NCI-H2196 treated with DMSO at 0.1 percent for 48 hours (cell line): ENCODE data around the gene ADGRA3.
A peak's percentile ranks its signal among the peaks of the same experiment; 100 is the strongest.

Experiments
- DNase-seq: peaks from one replicate; lab custom pipeline; 2025; ENCODE audit not compliant: unreplicated experiment; lab: John Stamatoyannopoulos, UW

ADGRA3 gene

GRCh38 chr4:22515888-22516541, at the start of gene ADGRA3:
Gene ADGRA3, minus strand, starts transcription at chr4:22516066. Its CDS starts 282 bp downstream, at chr4:22515784.
- peak; percentile 56 for DNase-seq

- no peak for DNase-seq
Observed at GRCh38 chr4:22556495-22556894, 40.6 kb upstream of the ADGRA3 start.

DNA sequence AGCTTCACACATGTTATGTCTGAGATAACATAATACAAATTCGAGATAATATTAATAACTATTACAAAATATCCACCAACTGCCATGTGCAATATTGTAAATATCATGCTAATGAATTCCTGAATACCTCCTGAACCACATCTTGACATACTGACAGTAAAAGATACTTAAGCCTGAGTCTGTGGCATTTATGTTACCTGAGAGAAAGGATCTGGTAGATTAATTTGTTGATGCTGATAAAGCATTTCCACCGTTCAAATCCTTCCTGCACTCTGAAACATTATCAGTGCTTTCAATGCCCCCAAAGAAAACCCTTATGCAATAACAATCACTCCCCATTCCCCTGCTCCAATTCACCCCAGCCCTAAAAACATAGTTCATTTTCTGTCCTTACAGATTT, 38.8 kb upstream of the ADGRA3 start:
- no peak for DNase-seq

DNA sequence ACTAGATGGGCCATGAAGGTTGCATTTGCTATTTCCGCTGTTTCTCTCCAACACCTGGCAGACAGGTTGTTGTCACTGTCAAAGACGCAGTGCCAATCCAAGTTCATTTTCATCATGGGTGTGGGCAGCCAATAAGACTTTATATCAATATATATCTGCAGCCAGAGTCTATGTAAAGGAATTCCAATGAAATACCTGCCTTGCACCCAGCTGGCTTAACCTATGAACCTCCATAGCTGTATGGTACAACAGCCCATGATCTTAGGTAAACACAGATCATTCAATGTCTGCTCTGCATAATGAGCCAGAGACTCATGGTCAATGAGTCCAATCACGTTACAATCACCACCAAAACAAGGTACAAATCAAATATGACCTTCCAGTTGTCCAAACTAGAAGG, 37.7 kb upstream of the ADGRA3 start:
- no peak for DNase-seq

GRCh38 chr4:22552812-22553211, 36.9 kb upstream of the ADGRA3 start:
- DNase-seq = no peak

DNA sequence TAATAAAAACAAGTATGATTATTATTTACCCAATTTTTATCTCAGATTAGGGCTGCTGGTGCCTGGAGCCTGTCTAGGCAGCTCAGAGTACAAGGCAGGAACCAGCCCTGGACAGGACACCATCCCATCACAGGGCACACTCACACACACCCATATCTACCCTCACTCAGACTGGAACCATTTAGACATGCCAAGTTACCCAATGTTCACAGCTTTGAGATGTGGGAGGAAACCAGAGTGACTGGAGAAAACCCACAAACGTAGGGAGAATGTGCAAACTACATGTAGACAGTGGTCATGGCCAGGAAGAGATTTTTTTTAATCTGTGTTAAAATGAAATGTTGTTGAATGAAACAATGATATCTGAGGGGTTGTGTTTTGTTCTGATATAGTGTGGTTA, 35.7 kb upstream of the ADGRA3 start:
- DNase-seq = no peak

DNA sequence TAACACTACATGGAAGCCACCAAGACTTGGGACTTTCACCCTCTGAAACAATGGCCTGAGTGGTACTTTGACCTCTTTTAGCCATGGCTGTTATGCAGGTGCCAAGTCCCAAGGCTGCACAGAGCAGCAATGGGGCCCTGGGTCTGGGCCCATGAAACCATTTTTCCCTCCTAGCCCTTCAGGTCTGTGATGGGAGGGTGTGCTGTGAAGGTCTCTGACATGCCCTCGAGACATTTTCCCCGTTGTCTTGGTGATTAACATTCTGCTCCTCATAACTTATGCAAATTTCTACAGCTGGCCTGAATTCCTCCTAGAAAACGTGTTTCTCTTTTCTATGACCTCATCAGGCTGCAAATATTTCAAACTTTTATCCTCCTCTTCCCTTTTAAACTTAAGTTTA, 30.4 kb upstream of the ADGRA3 start:
- no peak for DNase-seq

DNA sequence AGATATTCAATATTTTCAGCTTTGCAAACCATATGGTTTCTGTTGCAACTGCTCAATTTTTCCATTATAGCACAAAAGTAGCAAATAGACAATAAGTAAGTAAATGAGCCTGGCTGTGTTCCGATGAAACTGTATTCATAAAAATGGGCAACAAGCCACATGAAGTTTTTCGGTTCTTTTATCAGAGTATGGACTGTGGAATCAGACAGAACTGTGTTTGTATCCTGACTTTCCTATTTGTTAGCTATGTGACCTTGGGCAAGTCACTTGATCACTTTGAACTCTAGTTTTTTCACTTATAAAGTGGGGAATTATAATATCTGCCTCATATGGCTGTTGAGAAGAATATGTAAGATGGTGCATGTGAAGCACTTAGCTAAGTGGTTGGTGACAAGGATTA, 23.4 kb upstream of the ADGRA3 start:
- DNase-seq = no peak

DNA sequence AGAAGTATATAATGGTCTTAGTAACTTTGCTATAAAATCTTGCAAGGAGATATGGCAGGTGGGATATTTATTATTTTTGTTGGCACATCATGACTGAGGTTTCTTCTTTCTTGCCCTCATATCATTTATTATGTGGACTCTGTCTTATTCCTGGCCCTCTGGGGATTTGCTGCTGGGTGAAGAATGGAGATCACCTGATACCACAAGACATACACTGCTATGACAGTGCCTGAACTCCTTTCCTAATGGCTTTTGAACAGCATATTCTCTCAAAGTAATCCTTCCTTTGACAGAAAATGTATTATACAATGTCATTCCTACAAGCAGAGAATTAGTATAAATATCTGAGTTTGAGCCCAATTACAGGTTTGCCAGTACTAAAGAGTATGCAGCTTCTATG, 22.0 kb upstream of the ADGRA3 start:
- no peak for DNase-seq

DNA sequence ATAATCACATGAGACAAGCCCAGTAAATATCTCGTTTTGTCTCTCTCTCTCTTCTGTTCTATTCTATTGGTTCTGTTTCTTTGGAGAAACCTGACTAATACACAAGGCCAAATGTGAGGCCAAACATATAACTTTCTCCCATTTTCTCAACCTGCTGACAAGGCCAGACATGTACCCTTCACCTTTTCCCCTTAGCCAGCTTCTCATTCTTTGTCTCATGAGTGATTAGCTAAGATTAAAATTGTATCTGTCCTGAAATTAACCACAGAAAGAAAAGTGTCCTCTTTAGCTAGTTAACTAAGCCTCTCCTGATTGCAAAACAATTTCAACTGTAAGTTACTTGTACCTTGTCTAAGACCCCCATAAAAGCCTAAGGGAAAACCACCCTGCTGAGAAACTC, 18.5 kb upstream of the ADGRA3 start:
- no peak for DNase-seq

- no peak for DNase-seq
Observed at GRCh38 chr4:22532896-22533295, 17.0 kb upstream of the ADGRA3 start.

GRCh38 chr4:22532117-22532516, 16.3 kb upstream of the ADGRA3 start:
- no peak for DNase-seq

DNA sequence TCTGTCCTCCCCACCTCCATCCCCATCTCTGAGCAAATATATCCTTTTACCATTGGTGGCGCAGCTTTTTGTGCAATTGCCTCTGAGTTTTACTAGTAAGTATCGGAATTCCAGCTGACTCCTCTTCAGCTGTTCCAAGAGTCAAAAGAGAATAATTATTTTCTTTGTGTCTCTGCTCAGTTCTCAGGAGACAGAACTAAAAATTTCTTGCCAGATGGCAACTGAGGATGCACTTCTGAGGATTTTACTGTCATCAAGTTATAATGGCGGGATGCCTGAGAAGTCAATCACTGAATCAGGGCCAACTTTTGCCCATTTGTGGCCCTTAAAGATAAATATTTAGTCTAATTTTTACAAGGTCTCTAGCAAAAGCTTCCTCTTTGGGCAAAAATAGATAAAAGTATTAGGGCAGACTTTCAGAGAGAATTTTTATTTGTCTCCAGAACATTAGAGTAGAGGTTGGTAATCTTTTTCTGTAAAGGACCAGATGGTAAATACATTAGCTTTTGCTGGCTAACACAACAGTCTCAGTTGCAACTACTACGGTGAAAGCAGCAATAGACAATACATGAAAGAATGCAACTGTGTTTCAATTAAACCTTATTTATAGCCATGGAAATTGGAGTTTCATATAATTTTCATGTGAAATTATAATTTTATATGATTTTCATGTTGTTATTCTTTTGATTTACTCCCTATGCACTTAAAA, 15.6 kb upstream of the ADGRA3 start:
- DNase-seq = no peak

DNA sequence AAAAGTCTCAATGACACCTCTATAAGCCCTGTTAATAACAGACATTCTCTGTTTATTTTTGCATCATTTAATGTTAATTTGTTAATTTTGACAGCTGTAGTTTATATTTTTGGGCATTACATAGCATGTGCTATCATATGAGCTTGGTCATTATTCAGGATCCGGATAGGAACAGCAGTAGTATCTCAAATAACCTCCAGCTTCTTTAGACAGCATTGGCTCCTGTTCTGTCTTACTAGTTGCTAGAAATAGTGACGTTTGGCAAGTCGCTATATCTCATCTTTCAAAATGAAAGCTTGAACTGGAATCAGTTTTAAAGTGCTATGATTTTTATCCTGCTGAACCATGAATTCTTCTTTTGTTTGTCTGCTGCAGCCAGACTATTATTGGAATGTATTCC, 9.0 kb upstream of the ADGRA3 start:
- DNase-seq = no peak

DNA sequence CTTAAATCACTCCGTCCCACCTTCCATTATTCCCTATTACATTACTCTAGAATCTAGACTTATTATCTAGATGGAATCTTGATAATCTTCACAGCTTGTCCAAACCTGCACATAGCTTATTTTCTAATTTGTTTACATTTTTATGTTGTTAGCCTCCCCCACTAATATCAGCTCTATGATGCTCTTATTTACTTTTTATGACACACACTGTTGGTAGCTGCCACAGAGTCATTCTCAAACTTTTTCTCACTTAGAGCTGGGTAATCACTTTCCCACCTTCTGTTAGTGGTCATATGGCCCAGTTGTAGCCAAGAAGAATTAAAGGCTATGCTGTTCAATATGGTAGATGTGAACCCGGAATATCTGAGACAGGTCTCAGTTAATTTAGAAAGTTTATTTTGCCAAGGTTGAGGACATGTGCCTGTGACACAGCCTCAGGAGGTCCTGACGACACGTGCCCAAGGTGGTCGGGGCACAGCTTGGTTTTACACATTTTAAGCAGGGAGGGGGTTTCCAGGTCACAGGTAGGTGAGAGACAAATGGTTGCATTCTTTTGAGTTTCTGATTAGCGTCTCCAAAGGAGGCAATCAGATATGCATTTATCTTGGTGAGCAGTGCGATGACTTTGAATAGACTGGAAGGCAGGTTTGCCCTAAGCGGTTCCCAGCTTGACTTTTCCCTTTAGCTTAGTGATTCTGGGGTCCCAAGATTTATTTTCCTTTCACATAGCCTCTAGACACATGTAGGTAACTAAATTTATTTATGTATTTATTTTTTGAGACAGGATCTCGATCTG, 7.0 kb upstream of the ADGRA3 start:
- DNase-seq = no peak

DNA sequence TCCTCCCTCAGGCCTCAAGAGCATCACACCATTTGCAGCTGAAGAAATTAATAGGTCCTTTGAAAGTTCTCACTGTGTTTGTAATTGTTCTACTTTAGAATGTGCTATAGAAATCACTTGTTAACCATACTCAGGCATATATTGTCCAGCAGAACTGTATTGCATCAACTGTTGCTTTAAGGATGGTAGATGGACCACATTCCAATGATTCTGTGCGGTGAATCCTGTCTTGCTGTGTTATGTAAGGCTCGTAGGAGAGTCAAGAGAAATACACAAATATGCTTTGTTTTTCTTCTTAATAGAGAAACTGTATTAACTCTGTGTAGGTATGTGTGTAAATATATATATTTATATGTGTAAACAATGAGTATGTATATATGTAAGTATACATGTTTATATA, 6.3 kb upstream of the ADGRA3 start:
- no peak for DNase-seq

DNA sequence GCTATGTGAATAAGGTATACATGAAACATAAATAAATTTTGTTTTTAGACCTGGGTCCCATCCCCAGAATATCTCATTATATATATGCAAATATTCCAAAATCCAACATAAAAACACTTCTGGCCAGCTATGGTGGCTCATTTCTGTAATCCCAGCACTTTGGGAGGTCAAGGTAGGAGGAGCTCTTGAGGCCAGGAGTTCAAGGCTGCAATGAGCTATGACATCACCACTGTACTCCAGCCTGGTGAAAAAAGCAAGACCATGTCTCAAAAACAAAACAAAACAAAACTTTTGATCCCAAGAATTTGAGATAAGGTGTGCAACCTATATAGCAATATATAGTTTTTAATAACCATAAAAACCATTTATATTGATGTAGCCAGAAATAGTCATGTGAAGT, 5.4 kb upstream of the ADGRA3 start:
- no peak for DNase-seq

DNA sequence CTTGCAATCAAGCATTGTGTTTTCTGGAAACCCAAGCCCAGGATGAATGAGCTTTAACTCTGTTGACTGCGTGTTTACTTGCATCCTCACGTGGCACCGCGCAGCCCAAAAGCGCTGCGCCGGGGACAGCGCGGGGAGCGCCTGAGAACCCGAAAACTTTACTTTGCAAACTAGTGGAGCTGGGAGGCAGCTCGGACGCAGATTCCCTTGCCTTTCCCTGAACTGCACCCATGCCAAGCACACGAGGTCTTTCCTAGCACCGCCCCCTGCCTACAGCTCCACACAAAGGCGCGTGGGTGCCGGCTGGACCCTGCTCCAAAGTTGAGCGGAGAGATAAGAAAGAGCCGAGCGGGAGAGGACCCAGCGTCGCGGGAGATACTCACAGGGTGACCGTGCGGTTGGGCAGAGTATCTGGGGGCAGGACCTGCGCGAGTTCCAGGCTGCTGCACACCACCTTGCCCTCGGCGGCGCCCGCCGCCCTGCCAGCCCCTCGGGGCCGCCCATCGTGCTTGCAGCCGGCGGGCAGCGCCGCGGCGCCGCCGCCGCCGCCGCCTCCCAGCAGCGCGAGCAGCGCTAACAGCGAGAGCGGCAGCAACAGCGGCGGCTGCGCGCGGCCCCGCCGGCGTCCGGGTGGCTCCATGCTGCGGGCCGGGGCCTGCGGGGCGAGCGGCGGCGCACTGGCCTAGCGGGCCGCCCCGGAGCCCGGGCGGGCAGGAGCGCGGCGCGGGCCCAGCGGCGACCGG, 550 bp downstream of the ADGRA3 start:
- peak; percentile 20 for DNase-seq

DNA sequence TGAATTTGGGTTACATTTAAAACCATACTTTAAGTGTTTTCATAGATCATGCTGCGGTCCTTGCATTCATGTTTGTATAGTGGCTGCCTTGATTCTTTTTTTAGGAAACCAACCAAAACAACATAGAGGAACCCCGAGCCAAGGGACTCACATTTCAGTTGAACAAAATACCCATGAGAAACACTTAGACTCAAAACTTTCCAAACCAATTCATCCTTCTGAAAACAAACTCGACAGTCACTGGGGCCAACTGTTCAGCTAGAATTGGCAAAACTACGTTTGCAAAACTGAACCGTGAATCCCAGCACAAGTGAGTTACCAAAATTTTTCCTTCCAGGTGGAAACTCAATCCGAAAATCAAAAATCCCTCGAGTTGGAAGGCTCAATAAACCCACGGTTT, 1.4 kb downstream of the ADGRA3 start:
- DNase-seq = no peak

- DNase-seq = no peak
Observed at GRCh38 chr4:22514001-22514400, 1.9 kb downstream of the ADGRA3 start.

- DNase-seq = no peak
Observed at GRCh38 chr4:22512306-22512705, 3.6 kb downstream of the ADGRA3 start.
